Bronchial epithelial cell (primary cell): ENCODE data around the gene LGI4. TPM values are rescaled to one million over a fixed set of nuclear protein-coding genes. Genes with fewer than 3 reads are reported as not detected.

Experiments used
- DNase-seq: peaks from one replicate; pipeline ENCODE4 v3.0.0-alpha.2; 2010; ENCODE audit warnings: low read depth
- FAIRE-seq: peaks from 2 replicates; lab custom pipeline; 2011; peaks lifted over from hg19 to GRCh38; lab: Jason Lieb, UNC
- H3K27me3 ChIP-seq: 2 replicates; pipeline ENCODE4 v1.5.1; 2011; ENCODE audit warnings: low read length; ENCODE audit not compliant: control insufficient read depth, insufficient read depth
- H3K36me3 ChIP-seq: 2 replicates; pipeline ENCODE4 v1.5.1; 2011; ENCODE audit warnings: low read length; ENCODE audit not compliant: control insufficient read depth, insufficient read depth
- H3K4me3 ChIP-seq: 2 replicates; pipeline ENCODE4 v1.5.1; 2011; ENCODE audit warnings: mild to moderate bottlenecking, low read depth, low read length, control low read depth
- CTCF ChIP-seq: IDR thresholded peaks from 2 replicates; pipeline ENCODE4 v1.5.1; 2011; ENCODE audit warnings: mild to moderate bottlenecking, moderate library complexity, low read length, control low read depth, inconsistent platforms; ENCODE audit not compliant: insufficient read depth, severe bottlenecking
- total RNA-seq: library from RNA; depleted of rRNA; stranded (reverse); fragments of >200 nt; gene quantifications from 2 replicates; pipeline ENCODE4 v1.2.1, GENCODE V29; 2014

LGI4 gene
- total RNA-seq, 1 donor from 2014 or later: not detected

- Histone ChIP-seq H3K36me3 (peaks cover 10% of the 10 kb centered on the region), H3K4me3 (no peak overlapping the region), H3K27me3 (no peaks in the 10 kb centered on the region)
- no peak for TF ChIP-seq CTCF
- DNase-seq (no peak), FAIRE-seq (no peak)
These were observed 24.7 kb upstream of the LGI4 start for GRCh38 chr19:35159606-35160005.

GRCh38 chr19:35157431-35157830, 22.6 kb upstream of the LGI4 start:
- H3K4me3 ChIP-seq: no peak overlapping the region
- H3K36me3 ChIP-seq: peaks cover 4% of the 10 kb centered on the region
- H3K27me3 ChIP-seq: no peaks in the 10 kb centered on the region
- no peak for DNase-seq
- no peak for TF ChIP-seq CTCF
- FAIRE-seq: no peak

- peaks cover 4% of the 10 kb centered on the region for H3K36me3 ChIP-seq
- H3K4me3 ChIP-seq: no peak overlapping the region
- no peak for TF ChIP-seq CTCF
- FAIRE-seq (no peak), DNase-seq (no peak)
- no peaks in the 10 kb centered on the region for H3K27me3 ChIP-seq
These were observed 21.8 kb upstream of the LGI4 start for GRCh38 chr19:35156673-35157014.

- Histone ChIP-seq H3K4me3 (no peak overlapping the region), H3K36me3 (peaks cover 4% of the 10 kb centered on the region), H3K27me3 (no peaks in the 10 kb centered on the region)
- no peak for TF ChIP-seq CTCF
- DNase-seq (no peak), FAIRE-seq (no peak)
These were observed 21.3 kb upstream of the LGI4 start for GRCh38 chr19:35155981-35156672.

GRCh38 chr19:35155441-35155840, 20.6 kb upstream of the LGI4 start:
- peaks cover 4% of the 10 kb centered on the region for H3K36me3 ChIP-seq
- FAIRE-seq (no peak), DNase-seq (no peak)
- H3K4me3 ChIP-seq: peak overlapping the region; percentile 94
- no peaks in the 10 kb centered on the region for H3K27me3 ChIP-seq
- TF ChIP-seq CTCF: no peak
